Left lung (tissue), 10 donors: Measurements from ENCODE around the gene PDF. TPM values are rescaled to one million over a fixed set of nuclear protein-coding genes. Genes with fewer than 3 reads are reported as not detected.

ENCODE experiments used
- ATAC-seq: fragments of 200-7000 bp; cut with Tn5 transposase; one replicate; pipeline ENCODE4 v1.9.1; 2020; ENCODE audit warnings: moderate library complexity
- DNase-seq, 4 donors: peaks; one replicate each; pipeline ENCODE4 v3.0.0-alpha.2; 2013 to 2020
- H3K27ac ChIP-seq, 2 donors: fragments of 200-600 bp; sonication (generic) in 1 of 2; one replicate each; pipeline versions ENCODE4 v1.5.0 to v1.8.0; 2020 to 2021
- H3K27me3 ChIP-seq, 2 donors: fragments of 200-600 bp; sonication (generic) in 1 of 2; one replicate each; pipeline versions ENCODE4 v1.5.0 to v1.8.0; 2020 to 2021
- H3K36me3 ChIP-seq, 2 donors: fragments of 200-600 bp; sonication (generic) in 1 of 2; one replicate each; pipeline versions ENCODE4 v1.5.0 to v1.8.0; 2020 to 2021
- H3K4me1 ChIP-seq, 2 donors: fragments of 200-600 bp; one replicate each; pipeline ENCODE4 v1.8.0; 2021
- H3K4me3 ChIP-seq, 2 donors: fragments of 200-600 bp; sonication (generic) in 1 of 2; one replicate each; pipeline versions ENCODE4 v1.5.0 to v1.8.0; 2020 to 2021; ENCODE audit warnings: mild to moderate bottlenecking in 1 of 2
- H3K9me3 ChIP-seq, 2 donors: fragments of 200-600 bp; sonication (generic) in 1 of 2; one replicate each; pipeline versions ENCODE4 v1.5.0 to v1.8.0; 2020 to 2021
- intact Hi-C, 2 donors: fragments of 100-400 bp; cut with DNase I; formaldehyde crosslinking; loops; one replicate each; pipeline versions ENCODE4 v1.11.2 to v1.14.2; 2022
- polyA plus RNA-seq, 6 donors: library from polyadenylated mRNA; unstranded; fragments of 120-200 nt; gene quantifications; one replicate each; pipeline ENCODE4 v1.2.1, GENCODE V29; 2013; ENCODE audit not compliant: insufficient read length in 6 of 6
- total RNA-seq, 2 donors: library from RNA; stranded (reverse); fragmentation: NEBNext Ultra II Directional; extraction: Animal tissue kit (Norgen Biotek cat#: 25700); gene quantifications; one replicate each; pipeline ENCODE4 v1.2.1, GENCODE V29; 2021
- TF ChIP-seq, protein P1 (sequence below), 2 donors: fragments of 200-600 bp; sonication (generic) in 1 of 2; IDR thresholded peaks; one replicate each; pipeline versions ENCODE4 v1.5.0 to v1.8.0; 2021; ENCODE audit warnings: antibody characterized with exemption in 2 of 2
- donor health status: DM: no; HTN: yes; CAD: no.
- donor health status: DM: no; HTN: no; CAD: no.

The PDF gene
- total and polyA plus RNA-seq, 8 donors, result 2.0 to 16.3 (median 5.7) TPM

DNA sequence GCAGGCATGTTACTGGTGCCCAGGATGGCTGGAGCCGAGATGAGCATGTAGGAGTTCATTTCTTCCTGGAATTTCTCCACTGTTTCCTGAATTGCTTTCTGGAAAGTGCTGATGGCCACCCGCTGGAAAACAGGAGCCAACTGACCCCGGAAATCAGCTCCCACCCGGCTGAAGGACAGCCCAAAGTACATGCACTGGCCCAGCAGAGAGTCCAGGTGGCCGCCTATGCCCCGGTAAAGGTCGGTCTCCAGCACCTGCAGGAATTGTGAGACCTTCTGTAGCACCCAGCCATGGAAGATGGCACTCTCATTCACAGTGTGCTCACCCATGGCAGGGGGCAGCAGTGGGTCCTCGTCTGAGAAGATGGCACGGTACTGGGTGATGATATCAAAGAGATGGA, 4.3 kb upstream of the PDF start:
- Histone ChIP-seq H3K36me3 (peaks cover 0 to 49% of the 10 kb centered on the region in 2 donors), H3K27me3 (no peaks in the 10 kb centered on the region), H3K4me1 (peaks cover 12 to 35% of the 10 kb centered on the region in 2 donors), H3K4me3 (no peak overlapping the region), H3K27ac (no peak overlapping the region), H3K9me3 (no peaks in the 10 kb centered on the region)
- ATAC-seq (no peak), DNase-seq (no peak)
- TF ChIP-seq, protein P1, sequence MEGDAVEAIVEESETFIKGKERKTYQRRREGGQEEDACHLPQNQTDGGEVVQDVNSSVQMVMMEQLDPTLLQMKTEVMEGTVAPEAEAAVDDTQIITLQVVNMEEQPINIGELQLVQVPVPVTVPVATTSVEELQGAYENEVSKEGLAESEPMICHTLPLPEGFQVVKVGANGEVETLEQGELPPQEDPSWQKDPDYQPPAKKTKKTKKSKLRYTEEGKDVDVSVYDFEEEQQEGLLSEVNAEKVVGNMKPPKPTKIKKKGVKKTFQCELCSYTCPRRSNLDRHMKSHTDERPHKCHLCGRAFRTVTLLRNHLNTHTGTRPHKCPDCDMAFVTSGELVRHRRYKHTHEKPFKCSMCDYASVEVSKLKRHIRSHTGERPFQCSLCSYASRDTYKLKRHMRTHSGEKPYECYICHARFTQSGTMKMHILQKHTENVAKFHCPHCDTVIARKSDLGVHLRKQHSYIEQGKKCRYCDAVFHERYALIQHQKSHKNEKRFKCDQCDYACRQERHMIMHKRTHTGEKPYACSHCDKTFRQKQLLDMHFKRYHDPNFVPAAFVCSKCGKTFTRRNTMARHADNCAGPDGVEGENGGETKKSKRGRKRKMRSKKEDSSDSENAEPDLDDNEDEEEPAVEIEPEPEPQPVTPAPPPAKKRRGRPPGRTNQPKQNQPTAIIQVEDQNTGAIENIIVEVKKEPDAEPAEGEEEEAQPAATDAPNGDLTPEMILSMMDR (IDR thresholded peaks at IDR 0.05), result no peak
- intact Hi-C loops, result no loop called here

DNA sequence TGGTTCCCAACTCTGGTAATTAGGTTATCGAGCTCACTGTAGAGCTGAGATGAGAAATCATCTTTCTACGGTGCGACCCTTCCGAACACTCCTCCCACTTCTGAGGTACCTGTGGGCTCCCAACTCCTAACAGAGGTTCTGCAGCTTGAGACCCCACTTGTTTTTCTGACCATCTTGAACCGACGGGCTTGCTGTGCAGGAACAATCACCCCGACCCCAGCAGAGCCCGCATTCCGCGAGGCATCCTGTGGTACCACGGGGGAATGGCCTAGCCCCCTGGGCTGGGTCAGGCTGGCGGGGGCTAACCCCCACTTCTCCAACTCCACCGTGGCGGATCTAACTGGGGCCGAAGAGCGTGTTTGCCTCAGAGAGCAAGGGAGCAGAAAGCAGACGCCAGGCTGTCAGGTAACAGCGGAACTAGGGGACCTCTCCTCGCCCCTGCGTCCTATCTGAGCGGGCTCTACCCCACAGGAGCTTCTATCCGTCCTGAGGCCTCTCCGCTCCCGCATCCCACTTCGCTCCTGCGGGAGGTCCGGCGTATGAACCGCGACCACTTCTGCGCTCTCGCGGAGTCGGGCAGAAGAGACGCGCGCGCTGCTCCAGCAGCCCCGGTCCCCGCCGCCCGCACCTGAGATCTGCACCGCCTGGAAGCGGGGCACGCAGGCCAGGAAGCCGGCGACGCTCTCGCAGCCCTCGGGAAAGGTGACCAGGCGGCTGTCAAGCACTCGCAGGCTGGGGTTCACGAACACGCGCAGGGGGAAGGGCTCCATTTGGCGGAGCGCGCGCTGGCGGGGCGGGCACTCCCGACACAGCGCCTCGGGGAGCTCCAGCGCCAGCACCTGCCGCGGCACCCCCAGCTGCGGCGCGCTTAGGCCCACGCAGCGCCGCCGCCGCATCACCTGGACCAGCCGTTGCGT, 761 bp downstream of the PDF start:
- DNase-seq (peak in 1 of 4 donors; percentile 34), ATAC-seq (peak; percentile 51)
- Histone ChIP-seq H3K27ac (peak overlapping the region in 1 of 2 donors; percentile 90), H3K4me1 (peaks cover 18 to 57% of the 10 kb centered on the region in 2 donors), H3K9me3 (no peaks in the 10 kb centered on the region), H3K4me3 (peak overlapping the region; percentile 90 to 96), H3K27me3 (no peaks in the 10 kb centered on the region), H3K36me3 (peaks cover 0 to 67% of the 10 kb centered on the region in 2 donors)
- intact Hi-C loops, result no loop called here
- TF ChIP-seq, protein P1 (IDR thresholded peaks at IDR 0.05), result no peak

DNA sequence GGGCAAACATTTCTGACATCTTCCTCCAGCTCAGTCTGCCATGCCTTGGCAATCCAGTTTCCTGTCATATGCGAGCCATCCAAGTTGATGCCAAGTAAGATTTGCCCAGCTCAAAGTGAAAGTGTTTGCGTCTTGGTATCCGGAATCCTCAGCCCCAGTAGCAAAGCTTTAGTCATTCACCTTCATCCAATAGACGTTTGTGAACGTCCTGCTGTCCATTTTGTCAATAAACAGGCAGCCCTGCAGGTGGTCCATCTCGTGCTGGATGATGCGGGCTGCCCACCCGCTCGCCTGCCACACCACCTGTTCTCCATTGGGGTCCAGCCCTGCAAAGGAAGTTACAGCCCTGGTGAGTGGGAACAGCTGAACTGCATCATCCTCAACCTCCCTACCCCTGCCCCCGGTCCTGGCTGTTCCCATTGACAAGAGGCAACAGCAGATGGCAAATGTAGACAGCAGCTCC, 1.5 kb downstream of the PDF start:
- Histone ChIP-seq H3K36me3 (peaks cover 0 to 67% of the 10 kb centered on the region in 2 donors), H3K4me1 (peaks cover 18 to 65% of the 10 kb centered on the region in 2 donors), H3K9me3 (no peaks in the 10 kb centered on the region), H3K4me3 (peak overlapping the region in 1 of 2 donors; percentile 96), H3K27ac (no peak overlapping the region), H3K27me3 (no peaks in the 10 kb centered on the region)
- no peak for DNase-seq
- TF ChIP-seq, protein P1 (IDR thresholded peaks at IDR 0.05), result no peak
- ATAC-seq, result no peak
- intact Hi-C loops, result no loop called here

DNA sequence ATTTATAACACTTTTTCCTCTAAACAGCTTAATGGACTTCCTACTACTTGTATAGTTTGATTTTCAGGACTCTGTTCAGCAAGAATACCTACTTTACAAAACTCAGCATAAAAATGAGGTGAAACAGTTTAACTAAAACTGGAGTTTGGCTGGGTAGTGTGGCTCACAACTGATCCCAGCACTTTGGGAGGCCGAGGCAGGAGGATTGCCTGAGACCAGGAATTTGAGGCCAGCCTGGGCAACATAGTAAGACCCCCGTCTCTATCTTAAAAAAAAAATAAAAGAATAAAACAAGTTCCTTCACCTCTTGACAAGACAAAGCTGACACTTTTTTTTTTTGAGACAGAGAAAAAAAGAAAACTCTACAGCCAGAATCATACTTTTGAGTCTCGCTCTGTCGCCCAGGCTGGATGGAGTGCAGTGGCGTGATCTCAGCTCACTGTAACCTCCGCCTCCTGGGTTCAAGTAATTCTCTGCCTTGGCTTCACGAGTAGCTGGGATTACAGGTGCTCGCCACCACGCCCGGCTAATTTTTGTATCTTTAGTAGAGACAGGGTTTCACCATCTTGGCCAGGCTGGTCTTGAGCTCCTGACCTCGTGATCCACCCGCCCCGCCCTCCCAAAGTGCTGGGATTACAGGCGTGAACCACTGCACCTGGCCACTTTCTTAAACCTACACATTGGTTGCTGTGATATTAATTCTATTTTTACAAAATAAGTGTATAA, 2.6 kb downstream of the PDF start:
- Histone ChIP-seq H3K4me3 (no peak overlapping the region), H3K27ac (no peak overlapping the region), H3K4me1 (peaks cover 18 to 65% of the 10 kb centered on the region in 2 donors), H3K27me3 (no peaks in the 10 kb centered on the region), H3K9me3 (no peaks in the 10 kb centered on the region), H3K36me3 (peaks cover 0 to 67% of the 10 kb centered on the region in 2 donors)
- DNase-seq (no peak), ATAC-seq (no peak)
- intact Hi-C loops, result no loop called here
- TF ChIP-seq, protein P1 (IDR thresholded peaks at IDR 0.05), result no peak
